Stimulated activated CD4-positive, alpha-beta T cell treated with anti-CD3 and anti-CD28 coated beads, Interleukin-15, amount 100 ng/mL, for 1 hour (primary cell): ENCODE data around the gene NDUFC2.
"Not testable (repeated sequence)": the region's sequence is repeated elsewhere in the genome, so short reads cannot be mapped to it uniquely, and the experiment has no call there.

Source experiments
- DNase-seq, 2 donors: peaks; one replicate each; pipeline ENCODE4 v3.0.0-alpha.2; 2020; ENCODE audit warnings: low read depth in 1 of 2, low spot score in 1 of 2

The NDUFC2 gene

DNA sequence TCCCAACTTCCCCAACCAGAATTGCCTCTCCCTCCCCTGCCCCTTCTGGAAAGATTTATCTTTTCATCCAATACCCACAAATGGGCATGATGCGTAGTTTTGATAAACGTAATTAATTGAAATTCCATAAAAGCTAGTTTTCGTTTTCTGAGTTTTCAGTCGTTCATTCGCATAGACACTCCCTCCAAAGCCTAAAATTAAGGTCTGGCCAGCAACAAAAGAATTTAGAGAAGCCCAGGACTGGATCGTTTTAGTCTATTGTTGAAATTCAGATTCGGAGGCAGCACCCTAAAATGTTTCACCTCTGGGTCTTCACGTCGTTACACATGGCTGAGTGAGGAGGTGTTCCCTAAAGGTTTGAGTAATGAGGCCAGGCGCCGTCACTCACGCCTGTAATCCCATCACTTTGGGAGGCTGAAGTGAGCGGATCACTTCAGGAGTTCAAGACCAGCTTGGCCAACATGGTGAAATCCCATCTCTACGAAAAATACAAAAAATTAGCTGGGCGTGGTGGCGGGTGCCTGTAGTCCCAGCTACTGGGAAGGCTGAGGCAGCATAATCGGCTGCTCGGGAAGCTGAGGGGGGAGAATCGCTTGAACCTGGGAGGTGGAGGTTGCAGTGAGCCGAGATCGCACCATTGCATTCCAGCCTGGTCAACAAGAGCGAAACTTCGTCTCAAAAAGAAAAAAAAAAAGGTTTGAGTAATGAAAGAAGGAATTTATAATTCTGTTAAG is 589 bp upstream of the NDUFC2 start:
- DNase-seq = no peak

DNA sequence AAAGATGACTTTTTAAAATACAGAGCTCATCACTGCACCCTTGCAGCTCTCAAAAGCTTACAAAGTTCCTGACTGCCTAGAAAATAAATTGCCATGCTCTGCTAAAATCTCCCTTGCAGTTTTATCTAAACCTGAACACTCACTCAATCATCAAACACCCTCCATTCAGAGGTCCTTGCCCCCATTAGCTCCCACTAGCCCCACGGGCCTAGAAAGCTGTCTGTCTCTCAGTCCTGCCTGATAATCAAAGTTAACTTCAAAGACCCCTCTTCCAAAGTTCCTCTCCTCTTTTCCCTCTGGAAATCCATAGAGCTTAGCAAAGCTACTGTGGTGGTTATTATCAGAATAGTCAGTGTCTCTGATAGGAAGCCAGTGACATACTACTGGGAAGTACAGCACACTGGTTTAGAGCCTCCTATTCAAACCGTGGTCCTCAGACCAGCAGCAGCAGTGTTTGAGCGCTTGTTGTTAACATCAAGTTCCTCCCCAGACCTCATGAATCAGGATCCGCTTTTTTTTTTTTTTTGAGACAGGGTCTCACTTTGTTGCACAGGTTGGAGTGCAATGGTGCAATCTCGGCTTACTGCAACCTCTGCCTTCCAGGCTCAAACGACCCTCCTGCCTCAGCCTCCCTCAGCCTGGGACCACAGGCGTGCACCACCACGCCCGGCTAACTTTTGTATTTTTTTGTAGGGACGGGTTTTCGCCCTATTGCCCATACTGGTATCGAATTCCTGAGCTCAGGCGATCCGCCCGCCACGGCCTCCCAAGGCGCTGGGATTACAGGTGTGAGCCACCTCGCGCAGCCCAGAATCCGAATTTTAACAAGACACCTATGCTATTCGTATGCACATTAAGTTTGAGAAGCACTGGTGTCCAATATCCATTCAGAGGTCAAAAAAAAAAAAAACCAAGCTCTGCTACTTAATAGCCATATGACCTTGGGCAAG is 1.2 kb downstream of the NDUFC2 start:
- DNase-seq = no peak

DNA sequence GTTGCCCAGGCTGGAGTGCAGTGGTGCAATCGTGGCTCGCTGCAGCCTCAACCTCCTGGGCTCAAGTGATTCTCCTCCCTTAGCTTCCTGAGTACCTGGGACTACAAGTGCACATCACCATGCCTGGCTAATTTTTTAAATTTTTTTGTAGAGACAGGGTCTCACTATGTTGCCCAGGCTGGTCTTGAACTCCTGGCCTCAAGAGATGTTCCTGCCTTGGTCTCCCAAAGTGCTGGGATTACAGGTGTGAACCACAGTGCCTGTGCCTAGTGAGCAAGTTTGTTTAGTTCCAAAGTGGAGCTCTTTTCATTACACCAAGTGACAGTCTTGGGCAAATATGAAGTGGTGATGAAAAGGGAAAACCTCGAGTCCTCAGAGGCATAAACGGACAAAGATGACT is 2.1 kb downstream of the NDUFC2 start:
- not testable (repeated sequence) for DNase-seq

DNA sequence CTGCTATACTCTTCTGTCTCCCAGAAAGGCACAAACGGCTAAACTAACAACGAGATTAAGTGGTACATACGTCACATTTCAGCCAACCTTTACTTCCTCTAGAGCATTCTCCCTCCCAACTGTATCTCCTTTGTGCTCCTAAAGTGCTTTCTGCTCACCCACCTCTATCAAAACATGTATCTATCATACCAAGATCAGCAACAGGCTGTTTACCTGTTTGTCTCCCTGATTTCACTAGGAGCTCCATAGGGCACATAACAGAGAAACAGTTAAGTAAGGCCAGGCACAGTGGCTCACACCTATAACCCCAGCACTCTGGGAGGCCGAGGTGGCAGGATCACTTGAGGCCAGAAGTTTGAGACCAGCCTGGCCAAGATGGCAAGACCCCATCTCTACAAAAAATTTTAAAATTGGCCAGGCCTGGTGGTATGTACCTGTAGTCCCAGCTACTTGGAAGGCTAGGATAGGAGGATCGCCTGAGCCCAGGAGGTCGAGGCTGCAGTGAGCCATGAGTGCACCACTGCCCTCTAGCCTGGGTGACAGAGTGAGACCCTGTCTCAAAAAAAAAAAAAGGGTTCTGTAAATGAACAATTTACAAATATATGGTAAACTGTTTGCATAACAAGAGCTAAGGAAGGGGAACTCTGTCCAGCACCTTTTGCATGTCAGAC is 2.8 kb downstream of the NDUFC2 start:
- no peak for DNase-seq

- no peak for DNase-seq
These were observed 4.9 kb downstream of the NDUFC2 start for GRCh38 chr11:78074756-78075155.

DNA sequence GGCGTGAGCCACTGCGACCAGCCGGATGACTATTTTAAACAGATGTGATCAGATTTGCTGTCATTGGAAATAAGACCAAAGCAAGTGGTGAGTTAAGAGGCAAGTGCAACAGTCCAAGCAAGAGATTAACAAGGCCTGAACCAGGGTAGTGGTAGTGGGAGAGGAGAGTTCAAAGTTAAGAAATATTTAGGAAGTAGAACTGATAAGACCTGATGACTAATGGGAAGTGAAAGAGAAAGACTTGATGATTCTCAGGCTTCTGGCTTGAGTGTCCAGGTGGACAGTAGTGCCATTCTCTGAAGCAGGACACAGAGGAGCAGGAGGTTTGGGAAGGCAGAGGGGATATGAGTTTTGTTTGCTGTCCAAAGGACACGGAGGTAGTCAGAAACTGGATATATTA is 7.2 kb downstream of the NDUFC2 start:
- DNase-seq = no peak

DNA sequence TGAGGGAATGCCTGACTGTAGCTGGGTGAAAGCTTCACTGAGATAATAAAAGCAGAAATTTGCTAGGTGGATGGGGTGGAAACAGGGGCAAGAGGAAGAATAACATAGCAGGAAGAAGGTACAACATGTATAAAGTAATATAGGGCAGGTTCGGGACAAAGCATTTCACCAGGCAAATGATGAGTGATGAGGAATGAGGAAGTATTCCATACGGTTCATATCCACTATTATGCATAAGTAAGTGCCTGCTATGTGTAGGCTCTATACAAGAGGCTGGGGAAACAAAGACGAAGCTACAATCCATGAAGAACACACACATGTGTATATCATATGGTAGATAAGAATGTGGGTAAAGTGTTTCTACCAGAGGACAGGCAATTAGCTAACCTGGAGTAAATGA is 7.9 kb downstream of the NDUFC2 start:
- DNase-seq = no peak

- no peak for DNase-seq
These were observed 9.0 kb downstream of the NDUFC2 start for GRCh38 chr11:78070621-78071020.

GRCh38 chr11:78069465-78069864 is 10.2 kb downstream of the NDUFC2 start:
- DNase-seq = no peak

DNA sequence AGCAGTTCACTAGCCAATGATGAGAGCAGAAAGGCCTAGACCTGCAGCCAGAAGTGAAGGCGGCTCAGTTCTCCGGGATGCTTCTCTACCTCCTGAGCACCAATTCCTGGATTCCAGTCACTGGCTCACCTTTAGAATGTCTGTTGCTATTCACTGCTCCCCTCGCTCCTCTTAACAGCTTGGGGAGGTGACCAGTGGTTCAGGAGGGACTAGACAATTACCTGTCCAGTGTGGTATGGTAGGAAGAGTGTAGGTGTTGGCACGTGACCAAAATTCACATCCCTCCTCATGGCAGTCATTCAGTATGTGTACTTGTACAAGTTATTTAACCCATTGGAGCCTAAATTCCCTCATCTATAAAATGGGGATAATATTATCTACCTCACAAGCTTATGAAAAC is 12.0 kb downstream of the NDUFC2 start:
- DNase-seq = no peak

DNA sequence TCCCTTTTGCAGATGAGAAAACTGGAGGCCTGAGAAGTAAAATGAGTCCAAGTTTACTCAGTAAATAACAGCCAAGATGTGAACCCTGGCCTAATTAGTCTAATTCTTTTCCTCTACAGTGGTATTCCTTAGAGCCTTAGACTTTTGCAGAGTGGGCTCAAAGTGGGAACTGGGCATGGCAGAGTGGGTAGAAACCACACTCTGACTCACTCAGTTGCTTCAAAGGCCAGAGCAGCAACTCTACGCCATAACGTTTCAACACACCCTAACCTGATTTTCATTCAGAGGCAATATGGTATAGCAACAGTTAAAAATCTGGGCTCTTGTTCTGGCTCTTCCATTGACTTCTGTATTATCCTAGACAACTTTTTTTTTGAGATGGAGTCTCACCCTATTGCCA is 13.2 kb downstream of the NDUFC2 start:
- DNase-seq = no peak

GRCh38 chr11:78065203-78065602 is 14.5 kb downstream of the NDUFC2 start:
- no peak for DNase-seq

DNA sequence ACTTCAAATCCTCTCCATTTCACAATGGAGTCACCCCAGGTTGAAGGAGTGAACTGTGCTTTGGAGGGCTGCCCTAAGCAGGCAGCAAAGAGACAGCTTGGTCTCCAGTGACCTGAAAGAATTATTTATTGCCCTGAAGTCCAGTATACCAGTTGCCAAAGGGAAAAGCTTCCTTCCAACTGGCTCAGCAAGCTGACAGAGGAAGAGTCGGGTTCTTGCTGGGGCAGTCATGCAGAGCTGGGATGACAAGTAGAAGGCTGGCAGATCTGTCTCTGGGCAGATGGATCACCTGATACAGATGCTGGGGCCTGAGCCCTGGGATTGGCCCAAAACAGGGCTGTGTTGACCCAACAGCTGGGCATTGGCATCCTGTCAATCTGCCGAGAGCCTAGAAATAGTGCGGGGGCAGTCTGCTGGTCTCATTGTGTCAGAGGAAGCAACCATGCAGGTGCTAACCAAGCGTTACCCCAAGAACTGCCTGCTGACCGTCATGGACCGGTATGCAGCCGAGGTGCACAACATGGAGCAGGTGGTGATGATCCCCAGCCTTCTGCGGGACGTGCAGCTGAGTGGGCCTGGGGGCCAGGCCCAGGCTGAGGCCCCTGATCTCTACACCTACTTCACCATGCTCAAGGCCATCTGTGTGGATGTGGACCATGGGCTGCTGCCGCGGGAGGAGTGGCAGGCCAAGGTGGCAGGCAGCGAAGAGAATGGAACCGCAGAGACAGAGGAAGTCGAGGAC is 16.1 kb downstream of the NDUFC2 start, which contains the start of gene THRSP:
THRSP (plus strand) TSS at position 422 of the 742 bp plus-strand sequence; CDS start at position 443, 21 bp downstream.
- no peak for DNase-seq

DNA sequence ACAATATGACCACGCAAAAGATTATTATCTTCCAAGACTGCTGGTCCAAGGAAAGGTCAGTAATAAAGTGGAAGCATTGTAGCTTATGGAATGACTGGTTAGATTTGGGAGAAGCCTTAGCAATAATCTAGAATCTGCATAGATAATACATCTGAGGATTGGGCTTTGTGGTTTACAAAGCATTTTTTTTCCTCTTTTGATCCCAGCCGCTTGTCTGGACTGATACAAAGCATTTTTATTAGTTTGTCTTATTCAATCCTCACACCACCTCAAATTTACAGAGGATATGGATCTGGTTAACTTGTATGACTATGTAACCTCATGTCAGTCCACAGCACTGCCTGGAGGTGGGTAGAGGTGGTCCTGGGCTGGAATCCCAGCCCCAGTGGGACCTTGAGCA is 17.0 kb downstream of the NDUFC2 start:
- DNase-seq = no peak

DNA sequence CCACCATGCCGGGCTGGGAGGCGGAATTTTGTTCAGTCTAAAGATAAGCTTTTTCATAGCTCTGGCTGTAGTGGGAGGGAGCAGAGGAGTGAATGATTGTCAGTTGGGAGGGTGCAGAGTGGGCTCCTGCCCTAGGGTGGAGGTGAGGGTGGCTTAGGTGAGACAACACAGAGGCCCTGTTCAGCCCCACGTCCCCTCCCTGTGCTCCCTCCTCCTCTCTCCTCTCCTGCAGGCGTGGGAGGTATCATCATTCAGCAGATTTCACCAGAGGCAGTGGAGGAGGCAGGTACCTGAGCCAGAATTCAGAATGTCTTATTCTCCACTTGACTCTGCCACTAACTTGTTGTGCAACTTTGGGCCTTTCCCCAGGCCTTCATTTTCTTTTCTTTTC is 17.7 kb downstream of the NDUFC2 start:
- DNase-seq = no peak

GRCh38 chr11:78061088-78061920 is 18.4 kb downstream of the NDUFC2 start:
- no peak for DNase-seq

DNA sequence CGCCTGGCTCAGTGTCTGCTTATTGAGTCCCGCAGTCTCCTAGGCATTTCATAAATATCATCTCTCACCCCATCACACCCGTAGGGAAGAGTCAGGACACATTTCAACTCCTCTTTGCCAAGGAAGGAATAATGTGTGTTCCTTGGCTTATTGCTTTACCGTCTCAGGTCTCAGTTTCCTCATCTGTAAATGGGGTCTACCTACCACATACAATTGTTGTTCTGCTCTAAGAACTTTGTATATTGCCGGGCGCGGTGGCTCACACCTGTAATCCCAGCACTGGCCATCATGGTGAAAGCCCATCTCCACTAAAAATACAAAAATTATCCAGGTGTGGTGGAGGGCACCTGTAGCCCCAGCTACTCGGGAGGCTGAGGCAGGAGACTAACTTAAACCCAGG is 19.1 kb downstream of the NDUFC2 start:
- DNase-seq = no peak

DNA sequence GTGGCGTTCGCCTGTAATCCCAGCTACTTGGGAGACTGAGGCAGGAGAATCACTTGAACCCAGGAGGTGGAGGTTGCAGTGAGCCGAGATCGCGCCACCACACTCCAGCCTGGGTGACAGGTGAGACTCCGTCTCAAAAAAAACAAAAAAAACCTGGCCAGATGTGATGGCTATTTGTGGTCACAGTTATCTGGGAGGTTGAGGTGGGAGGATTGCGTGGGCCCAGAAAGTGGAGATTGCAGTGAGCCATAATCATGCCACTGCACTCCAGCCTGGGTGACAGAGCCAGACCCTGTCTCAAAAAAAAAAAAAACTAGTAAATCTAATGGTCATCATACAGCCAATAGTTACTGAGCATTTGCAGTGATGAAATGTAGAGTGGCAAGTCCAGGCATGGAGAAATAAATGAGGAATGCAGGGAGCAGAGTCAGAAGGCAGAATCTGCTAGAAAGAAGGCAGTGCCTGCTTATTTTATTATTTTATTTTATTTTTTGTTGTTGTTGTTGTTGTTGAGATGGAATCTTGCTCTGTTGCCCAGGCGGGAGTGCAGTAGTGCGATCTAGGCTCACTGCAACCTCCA is 19.8 kb downstream of the NDUFC2 start:
- not testable (repeated sequence) for DNase-seq

GRCh38 chr11:78057462-78058055 is 22.1 kb downstream of the NDUFC2 start:
- DNase-seq = no peak
